Upper lobe of right lung (tissue), 1 donor: Measurements from ENCODE around the gene SRP14. TPM values are rescaled to one million over a fixed set of nuclear protein-coding genes. Genes with fewer than 3 reads are reported as not detected.
A peak's percentile ranks its signal among the peaks of the same experiment; 100 is the strongest.

Source experiments
- ATAC-seq: fragments of 200-7000 bp; cut with Tn5 transposase; one replicate; pipeline ENCODE4 v1.9.1; 2020; ENCODE audit warnings: mild to moderate bottlenecking, moderate library complexity
- DNase-seq: peaks from one replicate; pipeline ENCODE4 v3.0.0-alpha.2; 2020
- H3K27ac ChIP-seq: fragments of 200-600 bp; one replicate; pipeline ENCODE4 v1.8.0; 2022
- H3K27me3 ChIP-seq: fragments of 200-600 bp; one replicate; pipeline ENCODE4 v1.8.0; 2022; ENCODE audit warnings: mild to moderate bottlenecking
- H3K36me3 ChIP-seq: fragments of 200-600 bp; one replicate; pipeline ENCODE4 v1.8.0; 2022
- H3K4me1 ChIP-seq: fragments of 200-600 bp; one replicate; pipeline ENCODE4 v1.8.0; 2022
- H3K4me3 ChIP-seq: fragments of 200-600 bp; one replicate; pipeline ENCODE4 v1.8.0; 2022; ENCODE audit warnings: mild to moderate bottlenecking
- H3K9me3 ChIP-seq: fragments of 200-600 bp; one replicate; pipeline ENCODE4 v1.8.0; 2022
- intact Hi-C: fragments of 100-400 bp; cut with DNase I; formaldehyde crosslinking; loops from one replicate; pipeline ENCODE4 v1.11.0; 2022
- total RNA-seq: library from RNA; stranded (reverse); fragmentation: NEBNext Ultra II Directional; extraction: Animal tissue kit (Norgen Biotek cat#: 25700); gene quantifications from one replicate; pipeline ENCODE4 v1.2.1, GENCODE V29; 2021
- TF ChIP-seq, protein P1 (sequence below): fragments of 200-600 bp; IDR thresholded peaks from one replicate; pipeline ENCODE4 v1.8.0; 2022; ENCODE audit warnings: antibody characterized with exemption
- donor health status: DM: no; HTN: yes; CAD: no; lungs with severe emphysema.

SRP14 gene
- total RNA-seq, 1 donor from 2014 or later: 132 TPM

DNA sequence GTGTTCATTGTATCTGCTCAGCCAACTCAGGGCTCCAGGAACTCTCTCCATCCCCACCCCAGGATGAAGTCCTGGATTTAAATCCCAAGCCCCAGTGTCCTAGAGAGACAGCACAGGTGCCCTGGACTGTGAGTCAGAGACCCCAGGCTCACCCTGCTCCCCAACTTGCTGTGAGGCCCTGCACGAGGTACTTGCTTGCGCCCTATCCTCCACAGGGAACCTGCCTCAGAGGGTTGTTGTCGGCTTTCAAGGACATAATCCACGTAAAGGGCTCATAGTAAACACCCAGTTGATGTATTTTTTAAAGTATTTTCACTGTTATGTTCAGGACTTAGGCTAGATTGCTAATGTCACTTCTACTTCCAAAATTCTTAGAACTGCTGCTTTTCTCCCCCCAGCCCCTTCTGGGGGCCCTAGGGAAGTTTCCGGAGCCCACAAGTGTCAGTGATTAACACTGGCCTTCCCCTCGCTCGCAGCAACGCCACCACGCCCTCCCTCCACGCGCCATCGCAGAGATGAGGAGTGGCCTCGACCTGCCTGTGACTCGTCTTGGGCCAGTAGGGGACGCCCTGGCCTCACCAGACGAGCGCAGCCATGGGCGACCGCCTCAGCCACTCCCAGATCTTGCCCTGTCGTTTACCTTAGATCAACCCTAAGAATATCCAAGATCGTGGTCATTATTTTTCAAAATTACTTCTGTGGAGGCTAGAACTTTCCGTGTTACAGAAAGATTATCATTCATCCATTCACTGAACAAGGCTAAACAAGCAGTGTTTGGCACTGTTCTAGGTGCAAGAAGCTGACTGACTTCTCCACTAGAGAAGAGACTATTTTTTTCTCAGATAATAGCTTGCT lies 6.0 kb upstream of the SRP14 start:
- peak; percentile 95 for ATAC-seq
- intact Hi-C loops: loop anchor here (5.0 to 10.0 kb wide), 2 partner anchors 70 to 227 kb away; no protein-coding TSS in a partner anchor
- no peak overlapping the region for H3K4me3 ChIP-seq

GRCh38 chr15:40043927-40044716 lies 5.1 kb upstream of the SRP14 start:
- no peaks in the 10 kb centered on the region for H3K36me3 ChIP-seq
- DNase-seq: no peak
- intact Hi-C loops: loop anchor here (10.0 kb wide), 1 partner anchor 71 kb away; no protein-coding TSS in a partner anchor
- no peaks in the 10 kb centered on the region for H3K27me3 ChIP-seq
- H3K27ac ChIP-seq: no peak overlapping the region
- H3K4me1 ChIP-seq: peaks cover 51% of the 10 kb centered on the region
- H3K9me3 ChIP-seq: no peaks in the 10 kb centered on the region
- ATAC-seq: no peak
- TF ChIP-seq, protein P1, sequence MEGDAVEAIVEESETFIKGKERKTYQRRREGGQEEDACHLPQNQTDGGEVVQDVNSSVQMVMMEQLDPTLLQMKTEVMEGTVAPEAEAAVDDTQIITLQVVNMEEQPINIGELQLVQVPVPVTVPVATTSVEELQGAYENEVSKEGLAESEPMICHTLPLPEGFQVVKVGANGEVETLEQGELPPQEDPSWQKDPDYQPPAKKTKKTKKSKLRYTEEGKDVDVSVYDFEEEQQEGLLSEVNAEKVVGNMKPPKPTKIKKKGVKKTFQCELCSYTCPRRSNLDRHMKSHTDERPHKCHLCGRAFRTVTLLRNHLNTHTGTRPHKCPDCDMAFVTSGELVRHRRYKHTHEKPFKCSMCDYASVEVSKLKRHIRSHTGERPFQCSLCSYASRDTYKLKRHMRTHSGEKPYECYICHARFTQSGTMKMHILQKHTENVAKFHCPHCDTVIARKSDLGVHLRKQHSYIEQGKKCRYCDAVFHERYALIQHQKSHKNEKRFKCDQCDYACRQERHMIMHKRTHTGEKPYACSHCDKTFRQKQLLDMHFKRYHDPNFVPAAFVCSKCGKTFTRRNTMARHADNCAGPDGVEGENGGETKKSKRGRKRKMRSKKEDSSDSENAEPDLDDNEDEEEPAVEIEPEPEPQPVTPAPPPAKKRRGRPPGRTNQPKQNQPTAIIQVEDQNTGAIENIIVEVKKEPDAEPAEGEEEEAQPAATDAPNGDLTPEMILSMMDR: no peak
- no peak overlapping the region for H3K4me3 ChIP-seq

More for the DNA sequence above, 6.0 kb upstream of the SRP14 start:
- Histone ChIP-seq H3K27ac (no peak overlapping the region), H3K9me3 (no peaks in the 10 kb centered on the region), H3K4me1 (peaks cover 48% of the 10 kb centered on the region), H3K27me3 (no peaks in the 10 kb centered on the region), H3K36me3 (no peaks in the 10 kb centered on the region)
- DNase-seq: peak; percentile 93
- TF ChIP-seq, protein P1: peak; percentile 94

- Histone ChIP-seq H3K4me1 (peaks cover 41% of the 10 kb centered on the region), H3K9me3 (no peaks in the 10 kb centered on the region), H3K4me3 (no peak overlapping the region), H3K36me3 (no peaks in the 10 kb centered on the region), H3K27me3 (no peaks in the 10 kb centered on the region), H3K27ac (no peak overlapping the region)
- TF ChIP-seq, protein P1: no peak
- no peak for DNase-seq
- intact Hi-C loops: loop anchor here (10.0 kb wide), 1 partner anchor 72 kb away; no protein-coding TSS in a partner anchor
- no peak for ATAC-seq
These were observed 3.9 kb upstream of the SRP14 start for GRCh38 chr15:40042791-40043320.

- Histone ChIP-seq H3K4me1 (peaks cover 27% of the 10 kb centered on the region), H3K36me3 (peaks cover 14% of the 10 kb centered on the region), H3K4me3 (no peak overlapping the region), H3K27ac (no peak overlapping the region), H3K9me3 (no peaks in the 10 kb centered on the region), H3K27me3 (no peaks in the 10 kb centered on the region)
- intact Hi-C loops: loop anchor here (10.0 kb wide), 1 partner anchor 74 kb away; no protein-coding TSS in a partner anchor
- DNase-seq (no peak), ATAC-seq (no peak)
- TF ChIP-seq, protein P1: no peak
These were observed 1.8 kb upstream of the SRP14 start for GRCh38 chr15:40040770-40041169.

DNA sequence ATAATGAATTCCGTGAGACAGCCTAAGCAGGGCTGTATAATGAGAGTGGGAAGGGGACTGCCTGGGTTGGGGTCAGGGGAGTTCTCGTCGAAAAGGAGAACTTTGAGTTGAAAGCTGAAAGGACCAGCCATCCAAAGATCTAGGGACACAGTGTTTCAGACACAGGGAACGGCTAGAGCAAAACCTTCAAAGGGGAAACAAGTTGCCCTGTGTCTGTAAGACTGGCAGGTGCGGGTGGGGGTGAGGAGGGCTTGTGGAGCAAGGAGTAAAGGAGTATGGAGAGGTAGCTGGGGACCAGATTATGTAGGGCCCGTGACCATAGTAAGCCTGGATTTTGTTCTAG lies 1.3 kb upstream of the SRP14 start:
- no peak for ATAC-seq
- TF ChIP-seq, protein P1: no peak
- H3K27me3 ChIP-seq: no peaks in the 10 kb centered on the region
- peaks cover 22% of the 10 kb centered on the region for H3K4me1 ChIP-seq
- intact Hi-C loops: loop anchor here (10.0 kb wide), 1 partner anchor 75 kb away; no protein-coding TSS in a partner anchor
- DNase-seq: no peak
- H3K4me3 ChIP-seq: peak overlapping the region; percentile 89
- H3K27ac ChIP-seq: peak overlapping the region; percentile 97
- H3K36me3 ChIP-seq: peaks cover 19% of the 10 kb centered on the region
- H3K9me3 ChIP-seq: no peaks in the 10 kb centered on the region
